GM12873 (cell line): ENCODE results near the gene FNDC7.

Source experiments
- CTCF ChIP-seq: IDR thresholded peaks from 2 replicates; pipeline ENCODE4 v1.5.1; 2012; ENCODE audit warnings: low read depth, mild to moderate bottlenecking, moderate library complexity, low read length, control low read depth; ENCODE audit not compliant: insufficient read depth; ENCODE audit errors: missing control alignments

The FNDC7 gene

GRCh38 chr1:108785880-108786279 lies 73.2 kb downstream of the FNDC7 start:
- TF ChIP-seq CTCF = no peak

DNA sequence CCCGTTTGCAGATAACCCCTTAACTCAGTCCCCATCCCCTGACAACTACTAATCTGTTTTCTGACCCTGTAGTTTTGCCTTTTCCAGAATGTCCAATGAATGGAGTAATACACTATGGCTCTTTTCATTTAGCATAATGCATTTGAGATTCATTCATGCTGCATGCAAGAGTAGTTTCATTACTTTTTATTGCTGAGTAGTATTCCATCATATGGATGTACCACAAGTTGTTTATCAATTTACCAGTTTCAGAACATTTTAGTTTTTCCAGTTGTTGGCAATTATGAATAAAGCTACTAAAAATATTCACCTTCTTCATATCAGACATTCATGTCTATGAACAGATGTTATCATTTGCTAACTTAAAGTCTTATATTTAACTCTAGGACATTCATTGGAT lies 79.1 kb downstream of the FNDC7 start:
- TF ChIP-seq CTCF = no peak
